Calu3 (cell line): Measurements from ENCODE around the gene SIL1. TPM values are rescaled to one million over a fixed set of nuclear protein-coding genes. Genes with fewer than 3 reads are reported as not detected.

Experiments
- BruUV-seq: library from RNA; stranded (reverse); fragments of 400-500 nt; replicated peaks from 2 replicates; lab custom pipeline; 2021; lab: Mats Ljungman, UMichigan
- CTCF ChIA-PET: fragments of 300-600 bp; sonication (Branson Sonifier 250); formaldehyde crosslinking; loops from one replicate; lab custom pipeline; 2022; ENCODE audit warnings: antibody characterized with exemption; lab: Charles Lee
- DNase-seq: peaks from one replicate; pipeline ENCODE4 v3.0.0; 2022
- H3K27ac Mint-ChIP-seq: one replicate; pipeline ENCODE4 v1.8.0; 2022; ENCODE audit warnings: mixed read lengths; ENCODE audit not compliant: unreplicated experiment
- H3K27me3 Mint-ChIP-seq: one replicate; pipeline ENCODE4 v1.8.0; 2022; ENCODE audit warnings: mixed read lengths; ENCODE audit not compliant: unreplicated experiment
- H3K36me3 Mint-ChIP-seq: one replicate; pipeline ENCODE4 v1.8.0; 2022; ENCODE audit warnings: mild to moderate bottlenecking, moderate library complexity, mixed read lengths; ENCODE audit not compliant: insufficient read depth, unreplicated experiment
- H3K4me1 Mint-ChIP-seq: one replicate; pipeline ENCODE4 v1.8.0; 2022; ENCODE audit warnings: mild to moderate bottlenecking, low read depth, mixed read lengths; ENCODE audit not compliant: unreplicated experiment
- H3K4me3 Mint-ChIP-seq: one replicate; pipeline ENCODE4 v1.8.0; 2022; ENCODE audit warnings: mild to moderate bottlenecking, low read depth, moderate library complexity, mixed read lengths; ENCODE audit not compliant: unreplicated experiment
- H3K9me3 Mint-ChIP-seq: one replicate; pipeline ENCODE4 v1.8.0; 2022; ENCODE audit warnings: low read depth, mixed read lengths; ENCODE audit not compliant: unreplicated experiment
- intact Hi-C: fragments of 100-400 bp; cut with micrococcal nuclease; formaldehyde crosslinking; loops from one replicate; pipeline ENCODE4 v1.10.0; 2022; ENCODE audit not compliant: unreplicated experiment
- total RNA-seq: library from RNA; stranded (reverse); gene quantifications from 2 replicates; pipeline ENCODE4 v1.2.3, GENCODE V29; 2022
- TF ChIP-seq, protein P1 (sequence below): fragments of 200-600 bp; IDR thresholded peaks from one replicate; pipeline ENCODE4 v1.8.0; 2022; ENCODE audit warnings: antibody characterized with exemption; ENCODE audit not compliant: unreplicated experiment

SIL1 gene
- total RNA-seq, 1 experiment from 2014 or later: 45.8 TPM

DNA sequence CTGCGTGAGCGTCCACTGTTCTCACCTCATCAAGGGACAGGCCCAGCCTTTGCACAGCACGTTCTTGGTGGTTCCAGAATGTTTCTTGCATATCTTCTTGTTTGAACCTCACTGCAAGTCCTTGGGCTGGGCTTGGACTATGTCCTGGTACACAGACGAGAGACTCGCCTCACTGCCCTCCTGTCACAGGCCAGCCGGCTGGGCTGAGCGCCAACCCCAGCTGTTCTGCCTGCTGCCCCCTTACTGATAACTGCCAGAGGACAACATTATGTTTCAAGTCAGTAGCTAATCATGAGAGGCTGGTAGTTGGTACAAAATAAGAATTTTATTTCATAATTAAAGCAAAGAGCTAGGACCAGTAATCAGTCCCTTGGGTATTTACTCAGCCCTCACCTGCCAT is 270.2 kb downstream of the SIL1 start:
- intact Hi-C loops: loop anchor here (10.0 kb wide), 1 partner anchor 207 kb away; no protein-coding TSS in a partner anchor
- no TSS peak for BruUV-seq
- peaks cover 39% of the 10 kb centered on the region for H3K4me1 Mint-ChIP-seq
- no peaks in the 10 kb centered on the region for H3K9me3 Mint-ChIP-seq
- DNase-seq: no peak
- H3K27me3 Mint-ChIP-seq: no peaks in the 10 kb centered on the region
- TF ChIP-seq, protein P1, sequence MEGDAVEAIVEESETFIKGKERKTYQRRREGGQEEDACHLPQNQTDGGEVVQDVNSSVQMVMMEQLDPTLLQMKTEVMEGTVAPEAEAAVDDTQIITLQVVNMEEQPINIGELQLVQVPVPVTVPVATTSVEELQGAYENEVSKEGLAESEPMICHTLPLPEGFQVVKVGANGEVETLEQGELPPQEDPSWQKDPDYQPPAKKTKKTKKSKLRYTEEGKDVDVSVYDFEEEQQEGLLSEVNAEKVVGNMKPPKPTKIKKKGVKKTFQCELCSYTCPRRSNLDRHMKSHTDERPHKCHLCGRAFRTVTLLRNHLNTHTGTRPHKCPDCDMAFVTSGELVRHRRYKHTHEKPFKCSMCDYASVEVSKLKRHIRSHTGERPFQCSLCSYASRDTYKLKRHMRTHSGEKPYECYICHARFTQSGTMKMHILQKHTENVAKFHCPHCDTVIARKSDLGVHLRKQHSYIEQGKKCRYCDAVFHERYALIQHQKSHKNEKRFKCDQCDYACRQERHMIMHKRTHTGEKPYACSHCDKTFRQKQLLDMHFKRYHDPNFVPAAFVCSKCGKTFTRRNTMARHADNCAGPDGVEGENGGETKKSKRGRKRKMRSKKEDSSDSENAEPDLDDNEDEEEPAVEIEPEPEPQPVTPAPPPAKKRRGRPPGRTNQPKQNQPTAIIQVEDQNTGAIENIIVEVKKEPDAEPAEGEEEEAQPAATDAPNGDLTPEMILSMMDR: no peak
- peaks cover 90% of the 10 kb centered on the region for H3K36me3 Mint-ChIP-seq
- peak overlapping the region; percentile 42 for H3K27ac Mint-ChIP-seq
- CTCF ChIA-PET: no interaction called here
- H3K4me3 Mint-ChIP-seq: no peak overlapping the region

GRCh38 chr5:138927544-138927943 is 270.6 kb downstream of the SIL1 start:
- BruUV-seq: no TSS peak
- CTCF ChIA-PET: no interaction called here
- intact Hi-C loops: loop anchor here (10.0 kb wide), 1 partner anchor 207 kb away; no protein-coding TSS in a partner anchor
- TF ChIP-seq, protein P1: no peak
- no peaks in the 10 kb centered on the region for H3K27me3 Mint-ChIP-seq
- H3K36me3 Mint-ChIP-seq: peaks cover 90% of the 10 kb centered on the region
- no peak for DNase-seq
- no peak overlapping the region for H3K4me3 Mint-ChIP-seq
- H3K27ac Mint-ChIP-seq: peak overlapping the region; percentile 8
- H3K9me3 Mint-ChIP-seq: no peaks in the 10 kb centered on the region
- H3K4me1 Mint-ChIP-seq: peaks cover 39% of the 10 kb centered on the region

- no peak for DNase-seq
- peaks cover 86% of the 10 kb centered on the region for H3K36me3 Mint-ChIP-seq
- CTCF ChIA-PET: no interaction called here
- no peak overlapping the region for H3K4me3 Mint-ChIP-seq
- TF ChIP-seq, protein P1: no peak
- intact Hi-C loops: loop anchor here (10.0 kb wide), 1 partner anchor 208 kb away; no protein-coding TSS in a partner anchor
- H3K9me3 Mint-ChIP-seq: no peaks in the 10 kb centered on the region
- H3K27me3 Mint-ChIP-seq: no peaks in the 10 kb centered on the region
- peaks cover 39% of the 10 kb centered on the region for H3K4me1 Mint-ChIP-seq
- BruUV-seq: no TSS peak
- peak overlapping the region; percentile 16 for H3K27ac Mint-ChIP-seq
These were observed 271.3 kb downstream of the SIL1 start for GRCh38 chr5:138926688-138927448.

DNA sequence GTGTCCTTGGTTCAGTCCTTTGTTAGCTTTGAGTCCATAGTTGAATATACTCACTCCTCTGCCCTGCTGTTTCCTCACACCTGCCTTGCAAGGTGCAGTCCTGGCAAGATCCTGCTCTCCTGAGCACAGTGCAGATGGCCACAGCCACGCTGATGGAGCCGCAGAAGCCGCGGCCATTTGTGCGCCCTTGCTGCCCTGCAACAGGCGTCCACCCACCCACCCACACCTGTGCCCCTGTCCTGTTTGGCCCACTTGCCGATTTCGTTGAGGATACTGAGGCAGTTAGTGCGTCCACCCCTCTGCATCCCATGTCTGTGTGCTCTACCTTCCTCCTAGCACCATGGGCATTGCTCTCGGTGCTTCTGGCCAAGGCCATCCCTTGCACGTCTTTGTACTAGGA is 271.9 kb downstream of the SIL1 start:
- H3K27ac Mint-ChIP-seq: peak overlapping the region; percentile 16

More for the DNA sequence above, 271.9 kb downstream of the SIL1 start:
- intact Hi-C loops: loop anchor here (10.0 kb wide), 1 partner anchor 209 kb away; no protein-coding TSS in a partner anchor
- Mint-ChIP-seq H3K27me3 (no peaks in the 10 kb centered on the region), H3K4me3 (no peak overlapping the region), H3K9me3 (no peaks in the 10 kb centered on the region), H3K36me3 (peaks cover 86% of the 10 kb centered on the region), H3K4me1 (peaks cover 39% of the 10 kb centered on the region)
- no peak for DNase-seq
- TF ChIP-seq, protein P1: no peak
- BruUV-seq: no TSS peak
- CTCF ChIA-PET: no interaction called here
